Adrenal gland (tissue), 5 donors: ENCODE results near the gene SLC22A14.

Experiments
- POLR2A ChIP-seq, 2 donors: fragments of 450-650 bp; IDR thresholded peaks; one replicate each; pipeline ENCODE4 v1.6.1; 2017; ENCODE audit warnings: antibody characterized with exemption in 2 of 2, mild to moderate bottlenecking in 2 of 2, moderate library complexity in 1 of 2
- TF ChIP-seq, protein P1 (sequence below), 6 experiments: fragments of 450-650 bp in 4 of 6; fragments of 200-600 bp in 2 of 6; sonication (generic) in 1 of 6; IDR thresholded peaks; 1 replicate in 5 of 6; 2 replicates in 1 of 6; pipeline versions ENCODE4 v1.5.1 to v1.8.0; 2016 to 2021; ENCODE audit warnings: antibody characterized with exemption in 6 of 6, mild to moderate bottlenecking in 2 of 6, moderate library complexity in 1 of 6
- donor health status: DM: no; HTN: no; CAD: no.

GRCh38 chr3:38360345-38360744 lies 78.3 kb downstream of the SLC22A14 start:
- TF ChIP-seq, protein P1, sequence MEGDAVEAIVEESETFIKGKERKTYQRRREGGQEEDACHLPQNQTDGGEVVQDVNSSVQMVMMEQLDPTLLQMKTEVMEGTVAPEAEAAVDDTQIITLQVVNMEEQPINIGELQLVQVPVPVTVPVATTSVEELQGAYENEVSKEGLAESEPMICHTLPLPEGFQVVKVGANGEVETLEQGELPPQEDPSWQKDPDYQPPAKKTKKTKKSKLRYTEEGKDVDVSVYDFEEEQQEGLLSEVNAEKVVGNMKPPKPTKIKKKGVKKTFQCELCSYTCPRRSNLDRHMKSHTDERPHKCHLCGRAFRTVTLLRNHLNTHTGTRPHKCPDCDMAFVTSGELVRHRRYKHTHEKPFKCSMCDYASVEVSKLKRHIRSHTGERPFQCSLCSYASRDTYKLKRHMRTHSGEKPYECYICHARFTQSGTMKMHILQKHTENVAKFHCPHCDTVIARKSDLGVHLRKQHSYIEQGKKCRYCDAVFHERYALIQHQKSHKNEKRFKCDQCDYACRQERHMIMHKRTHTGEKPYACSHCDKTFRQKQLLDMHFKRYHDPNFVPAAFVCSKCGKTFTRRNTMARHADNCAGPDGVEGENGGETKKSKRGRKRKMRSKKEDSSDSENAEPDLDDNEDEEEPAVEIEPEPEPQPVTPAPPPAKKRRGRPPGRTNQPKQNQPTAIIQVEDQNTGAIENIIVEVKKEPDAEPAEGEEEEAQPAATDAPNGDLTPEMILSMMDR (IDR thresholded peaks at IDR 0.05): no peak
- TF ChIP-seq POLR2A (IDR thresholded peaks at IDR 0.05): no peak
